ENCODE measurements around the gene CD4.
"Not testable (repeated sequence)": the region's sequence is repeated elsewhere in the genome, so short reads cannot be mapped to it uniquely, and the experiment has no call there.

Gene CD4

GRCh38 chr12:6849976-6850560 is 60.7 kb downstream of the CD4 start:
- DNase-seq = no peak

- no peak for DNase-seq
Observed at GRCh38 chr12:6850796-6851152, 61.4 kb downstream of the CD4 start.

- peak; percentile 97 for DNase-seq
Observed at GRCh38 chr12:6851153-6851920, 62.0 kb downstream of the CD4 start, which contains the start of gene CDCA3. Gene CDCA3, minus strand, starts transcription at chr12:6851286. Its CDS starts 334 bp downstream, at chr12:6850952.

GRCh38 chr12:6851921-6852650 is 62.8 kb downstream of the CD4 start, which contains the start of gene USP5:
Gene USP5, plus strand, starts transcription at chr12:6852150. Its CDS starts 30 bp downstream, at chr12:6852180.
- DNase-seq = peak; percentile 100

- DNase-seq = no peak
Observed at GRCh38 chr12:6852651-6853354, 63.5 kb downstream of the CD4 start.

- no peak for DNase-seq
Observed at GRCh38 chr12:6853626-6854025, 64.3 kb downstream of the CD4 start.

- no peak for DNase-seq
Observed at GRCh38 chr12:6854036-6854435, 64.7 kb downstream of the CD4 start.

GRCh38 chr12:6855322-6855721 is 66.0 kb downstream of the CD4 start:
- no peak for DNase-seq

- DNase-seq = no peak
Observed at GRCh38 chr12:6858799-6859198, 69.5 kb downstream of the CD4 start.

- no peak for DNase-seq
Observed at GRCh38 chr12:6860116-6860515, 70.8 kb downstream of the CD4 start.

GRCh38 chr12:6860942-6861341 is 71.6 kb downstream of the CD4 start:
- DNase-seq = no peak

GRCh38 chr12:6861391-6861790 is 72.1 kb downstream of the CD4 start:
- DNase-seq = no peak

- DNase-seq = no peak
Observed at GRCh38 chr12:6863033-6863432, 73.7 kb downstream of the CD4 start.

GRCh38 chr12:6863586-6864321 is 74.4 kb downstream of the CD4 start:
- DNase-seq = no peak

GRCh38 chr12:6865307-6865706 is 76.0 kb downstream of the CD4 start:
- DNase-seq = not testable (repeated sequence)

- no peak for DNase-seq
Observed at GRCh38 chr12:6866163-6866919, 77.0 kb downstream of the CD4 start.

- peak; percentile 80 for DNase-seq
Observed at GRCh38 chr12:6866920-6867412, 77.6 kb downstream of the CD4 start.

- DNase-seq = peak; percentile 86
Observed at GRCh38 chr12:6867413-6868210, 78.3 kb downstream of the CD4 start, which contains the start of gene TPI1. Gene TPI1, plus strand, starts transcription at chr12:6867531. Its CDS starts 36 bp downstream, at chr12:6867567.

GRCh38 chr12:6868211-6869048 is 79.1 kb downstream of the CD4 start:
- DNase-seq = peak; percentile 36
